Measurements from ENCODE around the gene UBAC1.
A peak's percentile ranks its signal among the peaks of the same experiment; 100 is the strongest.
"Not testable (repeated sequence)": the region's sequence is repeated elsewhere in the genome, so short reads cannot be mapped to it uniquely, and the experiment has no call there.

UBAC1 gene

GRCh38 chr9:135973277-135974219 lies 12.4 kb upstream of the UBAC1 start:
- ATAC-seq: peak; percentile 62
- H3K36me3 Mint-ChIP-seq: no peaks in the 10 kb centered on the region
- H3K27ac Mint-ChIP-seq: no peak overlapping the region

GRCh38 chr9:135971892-135972291 lies 10.7 kb upstream of the UBAC1 start:
- no peak for ATAC-seq
- no peaks in the 10 kb centered on the region for H3K36me3 Mint-ChIP-seq
- no peak overlapping the region for H3K27ac Mint-ChIP-seq

More at GRCh38 chr9:135973277-135974219, 12.4 kb upstream of the UBAC1 start:
- Mint-ChIP-seq H3K9me3 (no peaks in the 10 kb centered on the region), H3K4me3 (no peak overlapping the region), H3K4me1 (peaks cover 18% of the 10 kb centered on the region)
- no peak for DNase-seq (ENCODE audit: low spot score in 2 of 2)

GRCh38 chr9:135971111-135971766 lies 10.1 kb upstream of the UBAC1 start:
- Mint-ChIP-seq H3K4me3 (no peak overlapping the region), H3K9me3 (no peaks in the 10 kb centered on the region), H3K36me3 (no peaks in the 10 kb centered on the region), H3K4me1 (peaks cover 22% of the 10 kb centered on the region), H3K27ac (no peak overlapping the region)
- ATAC-seq (no peak), DNase-seq (ENCODE audit: low spot score in 2 of 2) (no peak)

More at GRCh38 chr9:135971892-135972291, 10.7 kb upstream of the UBAC1 start:
- no peak for DNase-seq (ENCODE audit: low spot score in 2 of 2)
- Mint-ChIP-seq H3K4me3 (no peak overlapping the region), H3K4me1 (peaks cover 28% of the 10 kb centered on the region), H3K9me3 (no peaks in the 10 kb centered on the region)

GRCh38 chr9:135970128-135970815 lies 9.1 kb upstream of the UBAC1 start:
- Mint-ChIP-seq H3K27ac (no peak overlapping the region), H3K4me3 (no peak overlapping the region), H3K4me1 (peaks cover 22% of the 10 kb centered on the region), H3K36me3 (no peaks in the 10 kb centered on the region), H3K9me3 (no peaks in the 10 kb centered on the region)
- DNase-seq (ENCODE audit: low spot score in 2 of 2) (no peak), ATAC-seq (no peak)

- Mint-ChIP-seq H3K27ac (no peak overlapping the region), H3K9me3 (no peaks in the 10 kb centered on the region), H3K4me3 (no peak overlapping the region), H3K36me3 (no peaks in the 10 kb centered on the region), H3K4me1 (peaks cover 22% of the 10 kb centered on the region)
- no peak for DNase-seq (ENCODE audit: low spot score in 2 of 2)
- no peak for ATAC-seq
These were observed 8.0 kb upstream of the UBAC1 start for GRCh38 chr9:135969064-135969683.

- Mint-ChIP-seq H3K27ac (no peak overlapping the region), H3K4me3 (no peak overlapping the region), H3K9me3 (no peaks in the 10 kb centered on the region), H3K4me1 (peaks cover 16% of the 10 kb centered on the region), H3K36me3 (no peaks in the 10 kb centered on the region)
- ATAC-seq: no peak
- DNase-seq (ENCODE audit: low spot score in 2 of 2): no peak
These were observed 7.4 kb upstream of the UBAC1 start for GRCh38 chr9:135968601-135969000.

- Mint-ChIP-seq H3K27ac (peak overlapping the region; percentile 72), H3K36me3 (no peaks in the 10 kb centered on the region), H3K9me3 (no peaks in the 10 kb centered on the region), H3K4me3 (no peak overlapping the region), H3K4me1 (peaks cover 11% of the 10 kb centered on the region)
- DNase-seq (ENCODE audit: low spot score in 2 of 2) (no peak), ATAC-seq (no peak)
These were observed 6.9 kb upstream of the UBAC1 start for GRCh38 chr9:135968083-135968476.

GRCh38 chr9:135966916-135967260 lies 5.7 kb upstream of the UBAC1 start:
- H3K4me3 Mint-ChIP-seq; H3K27ac Mint-ChIP-seq; H3K9me3 Mint-ChIP-seq; H3K36me3 Mint-ChIP-seq; ATAC-seq; DNase-seq (ENCODE audit: low spot score in 2 of 2): not testable (repeated sequence)
- H3K4me1 Mint-ChIP-seq: peaks cover 21% of the 10 kb centered on the region

- Mint-ChIP-seq H3K36me3 (peaks cover 5% of the 10 kb centered on the region), H3K4me1 (peaks cover 30% of the 10 kb centered on the region), H3K27ac (no peak overlapping the region), H3K9me3 (no peaks in the 10 kb centered on the region), H3K4me3 (no peak overlapping the region)
- no peak for ATAC-seq
- DNase-seq (ENCODE audit: low spot score in 2 of 2): no peak
These were observed 4.1 kb upstream of the UBAC1 start for GRCh38 chr9:135965124-135965756.

GRCh38 chr9:135963938-135964337 lies 2.8 kb upstream of the UBAC1 start:
- H3K4me3 Mint-ChIP-seq: no peak overlapping the region
- no peak overlapping the region for H3K27ac Mint-ChIP-seq
- no peak for DNase-seq (ENCODE audit: low spot score in 2 of 2)
- ATAC-seq: no peak
- H3K36me3 Mint-ChIP-seq: peaks cover 8% of the 10 kb centered on the region
- H3K4me1 Mint-ChIP-seq: peaks cover 40% of the 10 kb centered on the region
- no peaks in the 10 kb centered on the region for H3K9me3 Mint-ChIP-seq

GRCh38 chr9:135963338-135963737 lies 2.2 kb upstream of the UBAC1 start:
- no peak overlapping the region for H3K27ac Mint-ChIP-seq
- DNase-seq (ENCODE audit: low spot score in 2 of 2) (no peak), ATAC-seq (no peak)
- H3K36me3 Mint-ChIP-seq: peaks cover 8% of the 10 kb centered on the region
- no peaks in the 10 kb centered on the region for H3K9me3 Mint-ChIP-seq
- H3K4me3 Mint-ChIP-seq: no peak overlapping the region
- H3K4me1 Mint-ChIP-seq: peaks cover 46% of the 10 kb centered on the region

- Mint-ChIP-seq H3K4me3 (peak overlapping the region; percentile 85), H3K4me1 (peaks cover 46% of the 10 kb centered on the region)
- no peak for DNase-seq (ENCODE audit: low spot score in 2 of 2)
These were observed 1.6 kb upstream of the UBAC1 start for GRCh38 chr9:135962696-135963307.

GRCh38 chr9:135961811-135962695 lies 880 bp upstream of the UBAC1 start:
- ATAC-seq (no peak), DNase-seq (ENCODE audit: low spot score in 2 of 2) (no peak)
- Mint-ChIP-seq H3K27ac (peak overlapping the region; percentile 14), H3K36me3 (peaks cover 8% of the 10 kb centered on the region), H3K4me3 (peak overlapping the region; percentile 85), H3K4me1 (peaks cover 40% of the 10 kb centered on the region), H3K9me3 (no peaks in the 10 kb centered on the region)

More at GRCh38 chr9:135962696-135963307, 1.6 kb upstream of the UBAC1 start:
- Mint-ChIP-seq H3K27ac (no peak overlapping the region), H3K9me3 (no peaks in the 10 kb centered on the region), H3K36me3 (peaks cover 8% of the 10 kb centered on the region)
- no peak for ATAC-seq
